OCI-M2 (cell line): ENCODE data around the gene FAM184B.
"Not testable (repeated sequence)": the region's sequence is repeated elsewhere in the genome, so short reads cannot be mapped to it uniquely, and the experiment has no call there.

ENCODE experiments used
- DNase-seq: peaks from one replicate; lab custom pipeline; 2025; ENCODE audit not compliant: unreplicated experiment; lab: John Stamatoyannopoulos, UW

Gene FAM184B

DNA sequence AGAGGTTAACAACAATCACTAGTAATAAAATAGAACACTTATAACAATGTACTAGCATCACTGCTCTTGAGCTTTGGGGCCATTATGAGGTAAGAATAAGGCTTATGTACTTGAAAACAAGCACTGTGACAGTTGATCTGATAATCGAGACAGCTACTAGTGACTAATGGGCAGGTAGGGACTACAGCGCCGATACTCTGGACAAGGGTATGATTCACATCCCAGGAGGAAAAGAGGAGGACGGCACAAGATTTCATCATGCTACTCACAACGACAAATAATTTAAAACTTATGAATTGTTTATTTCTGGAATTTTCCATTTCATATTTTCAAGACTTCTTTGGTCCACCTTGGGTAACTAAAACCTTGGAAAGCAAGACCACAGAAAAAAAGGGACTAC, 62.3 kb downstream of the FAM184B start:
- no peak for DNase-seq

DNA sequence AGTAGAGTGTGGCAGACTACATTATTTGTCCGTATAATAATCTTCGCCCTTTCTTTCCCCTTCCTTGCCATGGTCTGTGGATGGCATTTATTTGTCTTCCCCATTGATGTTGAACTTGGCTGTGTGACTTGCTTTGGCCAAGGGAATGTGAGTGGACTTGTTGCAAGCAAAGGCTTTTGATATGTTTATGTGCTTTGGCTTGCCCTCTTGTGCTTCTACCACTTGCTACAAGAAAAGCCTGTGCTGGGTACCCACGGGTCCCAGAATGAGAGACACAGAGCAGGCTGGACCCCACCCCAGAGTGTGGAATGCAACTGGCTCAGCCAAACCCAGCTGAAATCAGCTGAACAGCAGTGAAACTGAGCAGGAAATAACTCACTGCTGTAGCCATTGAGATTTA, 63.0 kb downstream of the FAM184B start:
- no peak for DNase-seq

DNA sequence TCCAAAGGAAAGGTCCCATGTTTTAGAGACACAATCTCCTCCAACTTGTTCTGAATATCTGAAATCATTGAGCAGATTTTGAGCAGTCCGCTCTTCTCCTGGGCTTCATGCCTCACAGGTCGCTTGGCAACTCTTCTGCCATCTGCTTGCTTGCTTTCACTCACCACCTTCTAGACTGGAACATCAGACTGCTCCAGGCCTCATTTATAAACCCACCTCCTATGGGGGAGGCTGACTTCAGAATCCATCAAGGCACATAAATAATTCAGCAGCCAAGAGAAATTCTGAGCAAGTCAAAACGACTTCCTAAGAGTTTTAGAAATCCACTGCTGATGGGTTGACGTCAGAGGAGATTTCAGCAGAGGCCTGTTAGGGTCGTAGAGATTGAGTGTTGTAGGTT, 64.1 kb downstream of the FAM184B start:
- no peak for DNase-seq

DNA sequence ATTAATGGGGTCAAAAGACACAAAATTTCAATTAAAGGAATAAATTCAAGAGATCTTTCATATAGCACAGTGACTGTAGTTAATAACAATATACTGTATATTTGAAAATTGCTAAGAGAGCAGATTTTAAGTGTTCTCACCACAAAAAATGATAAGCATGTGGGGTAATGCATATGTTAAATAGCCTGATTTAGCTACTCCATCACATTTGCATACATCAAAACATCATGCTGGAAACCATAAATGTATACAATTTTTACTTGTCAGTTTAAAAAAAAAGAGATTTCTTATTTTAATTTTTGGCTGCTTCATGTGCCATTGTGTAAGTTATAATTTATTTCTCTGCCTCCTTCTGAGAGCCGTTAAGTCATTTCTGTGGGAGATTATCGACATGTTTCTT, 65.9 kb downstream of the FAM184B start:
- no peak for DNase-seq

DNA sequence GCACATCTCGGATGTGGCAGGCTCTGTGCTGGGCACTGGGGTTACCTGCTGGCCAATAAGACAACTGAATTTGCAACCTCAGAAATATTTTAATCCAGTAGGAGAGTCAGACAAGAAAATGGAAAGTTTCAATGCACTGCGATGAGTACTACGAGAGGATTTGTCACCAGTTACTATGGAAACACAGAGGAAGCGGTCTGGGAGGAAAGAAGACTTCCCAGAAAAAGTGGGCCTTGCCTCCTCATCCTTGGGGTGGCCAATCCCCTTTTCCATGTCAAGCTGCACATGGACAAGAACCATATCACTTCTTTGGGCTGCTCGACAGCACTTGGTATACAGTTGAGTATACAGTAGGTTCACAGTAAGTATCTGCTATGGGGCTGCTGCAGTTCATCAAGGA, 67.6 kb downstream of the FAM184B start:
- DNase-seq = no peak

DNA sequence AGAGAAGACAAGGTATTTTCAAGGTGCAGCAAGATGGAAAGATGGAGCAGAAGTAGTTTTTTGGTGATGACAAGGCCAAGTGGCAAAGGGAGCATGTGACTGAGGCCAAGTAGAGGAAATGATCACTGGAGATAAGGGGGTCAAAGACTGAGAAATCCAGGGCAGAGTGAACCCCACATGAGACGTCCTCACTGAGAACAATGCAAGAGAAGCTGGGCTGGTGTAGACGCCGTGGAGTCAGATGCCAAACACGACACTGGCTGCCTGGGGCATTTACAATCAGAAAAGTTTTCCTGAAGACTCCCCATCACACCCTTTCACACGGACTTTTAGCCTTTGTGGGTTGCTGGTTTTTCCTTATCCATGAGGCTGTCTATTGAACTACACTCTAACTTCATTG, 69.3 kb downstream of the FAM184B start:
- no peak for DNase-seq

DNA sequence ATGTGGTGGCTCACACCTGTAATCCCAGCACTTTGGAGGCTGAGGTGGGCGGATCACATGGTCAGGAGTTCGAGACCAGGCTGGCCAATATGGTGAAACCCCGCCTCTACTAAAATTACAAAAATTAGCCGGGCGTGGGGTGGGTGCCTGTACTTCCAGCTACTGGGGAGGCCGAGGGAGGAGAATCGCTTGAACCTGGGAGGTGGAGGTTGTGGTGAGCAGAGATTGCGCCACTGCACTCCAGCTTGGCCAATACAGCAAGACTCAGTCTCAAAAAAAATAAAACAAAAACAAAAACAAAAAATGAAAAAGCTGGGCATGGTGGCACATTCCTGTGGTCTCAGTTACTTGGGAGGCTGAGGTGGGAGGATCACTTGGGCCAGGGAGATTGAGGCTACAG, 70.2 kb downstream of the FAM184B start:
- not testable (repeated sequence) for DNase-seq

DNA sequence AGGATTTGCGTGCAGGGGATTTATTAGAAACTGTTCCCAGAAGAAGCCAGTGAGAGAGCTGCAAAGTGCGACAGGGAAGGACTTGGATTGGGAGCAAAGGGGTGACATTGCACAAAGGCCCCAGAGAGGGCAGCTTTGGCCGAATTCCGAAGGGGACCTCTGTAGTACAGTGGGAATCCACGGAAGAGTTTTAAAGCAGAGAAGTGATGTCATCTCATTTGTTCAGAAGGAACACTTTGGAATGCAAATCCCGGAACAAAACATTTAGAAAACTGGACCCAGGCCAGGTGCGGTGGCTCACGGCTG, 71.7 kb downstream of the FAM184B start:
- DNase-seq = no peak

DNA sequence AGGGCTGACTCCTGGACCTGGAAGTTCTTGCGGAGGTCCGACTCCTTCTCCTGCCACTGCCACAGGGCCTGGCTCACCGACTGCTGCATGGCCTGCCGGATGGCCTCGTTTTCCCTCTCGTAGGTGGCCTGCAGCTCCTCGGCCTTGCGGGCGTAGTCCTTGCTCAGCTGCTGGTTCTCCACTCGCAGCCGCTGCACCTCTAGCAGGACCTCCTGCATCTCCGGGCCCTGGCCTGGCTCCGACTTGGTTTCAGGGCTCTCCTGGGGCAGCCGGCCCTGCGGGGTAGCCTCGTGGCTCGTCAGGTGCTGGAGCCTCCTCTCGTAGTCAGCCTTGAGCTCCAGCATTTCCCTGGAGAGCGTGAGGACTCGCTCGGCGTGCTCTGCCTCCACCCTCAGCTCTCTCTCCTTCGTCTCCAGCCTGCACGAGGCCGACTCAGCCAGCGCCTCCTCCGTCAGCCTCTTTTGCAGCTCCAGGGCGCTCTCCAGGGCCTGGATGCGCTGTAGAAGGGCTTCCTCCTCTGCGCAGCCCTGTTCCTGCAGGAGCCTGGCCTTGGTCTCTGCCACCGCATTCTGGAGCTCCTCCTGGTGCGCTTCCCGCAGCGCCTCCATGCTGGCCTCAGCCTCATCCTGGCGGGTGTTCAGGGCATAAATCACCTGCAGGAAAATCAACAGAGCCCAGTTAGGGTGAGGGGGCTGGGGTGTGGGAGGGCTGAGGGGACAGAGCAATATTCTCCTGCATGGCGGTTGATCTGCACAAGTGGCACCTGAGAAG, 72.2 kb downstream of the FAM184B start:
- no peak for DNase-seq

DNA sequence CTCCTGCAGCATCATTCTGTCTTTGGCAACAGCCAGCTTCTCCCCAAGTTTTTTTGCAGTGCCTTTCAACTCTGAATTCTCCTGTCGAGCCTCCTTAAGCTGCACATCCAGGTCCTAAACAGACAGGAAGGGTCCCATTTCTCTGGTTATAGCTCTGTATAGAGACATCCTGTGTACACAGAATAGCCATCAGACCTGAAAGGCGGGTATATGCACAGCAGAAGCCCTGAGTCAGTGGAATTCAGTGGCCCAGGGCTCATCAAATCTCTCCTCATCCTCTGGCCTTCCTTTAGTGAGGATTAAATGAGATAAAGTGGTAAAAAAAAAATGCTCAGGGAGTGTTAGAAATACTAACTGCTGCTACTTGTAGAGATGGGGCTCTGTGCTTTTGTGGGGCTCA, 73.8 kb downstream of the FAM184B start:
- DNase-seq = no peak

DNA sequence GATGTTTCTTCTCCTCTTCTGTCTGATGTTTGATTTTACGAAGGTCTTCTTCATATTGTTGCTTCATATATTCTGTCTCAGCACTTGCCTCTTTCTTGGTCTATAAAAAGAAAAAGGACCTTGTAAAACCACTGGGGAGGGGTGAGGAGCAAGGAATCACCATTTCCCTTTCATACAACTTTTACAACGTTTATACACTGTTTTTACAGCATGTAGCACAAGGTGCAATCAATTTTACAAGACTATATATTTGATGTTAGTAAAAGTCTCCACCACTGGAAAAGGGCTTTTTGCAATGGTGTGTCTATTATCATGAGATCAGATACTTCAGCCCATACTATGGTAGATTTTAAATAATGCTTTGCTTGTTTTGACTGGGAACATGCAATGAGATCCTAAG, 76.3 kb downstream of the FAM184B start:
- DNase-seq = no peak

DNA sequence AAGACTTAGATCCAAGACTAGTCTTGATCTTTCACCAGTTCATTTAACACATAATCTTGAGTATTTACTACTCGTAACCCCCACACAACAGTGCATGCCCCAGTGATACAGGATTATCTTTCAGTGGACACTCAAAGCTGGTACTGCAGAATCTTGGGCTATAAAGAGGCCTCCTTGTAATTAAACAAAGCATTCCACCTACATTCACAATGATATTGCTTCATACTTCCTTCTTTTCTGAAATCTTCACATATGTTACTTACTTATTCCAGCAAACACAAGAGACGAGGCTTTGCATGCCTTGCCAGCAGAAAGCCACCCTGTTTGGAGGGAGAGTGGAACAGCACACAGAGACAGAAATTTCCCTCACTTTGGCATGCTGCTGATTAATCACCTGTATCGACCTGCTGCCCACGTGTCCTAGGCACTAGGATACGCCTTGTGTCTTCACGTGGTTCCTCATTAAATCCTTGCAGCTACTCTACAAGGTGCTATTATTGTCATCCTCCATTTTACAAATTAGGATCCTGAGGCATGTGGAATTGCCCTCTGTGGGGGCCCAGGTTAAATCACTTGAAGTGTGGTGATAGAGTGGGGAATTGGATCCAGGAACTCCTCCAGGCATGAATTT, 77.3 kb downstream of the FAM184B start:
- DNase-seq = no peak

DNA sequence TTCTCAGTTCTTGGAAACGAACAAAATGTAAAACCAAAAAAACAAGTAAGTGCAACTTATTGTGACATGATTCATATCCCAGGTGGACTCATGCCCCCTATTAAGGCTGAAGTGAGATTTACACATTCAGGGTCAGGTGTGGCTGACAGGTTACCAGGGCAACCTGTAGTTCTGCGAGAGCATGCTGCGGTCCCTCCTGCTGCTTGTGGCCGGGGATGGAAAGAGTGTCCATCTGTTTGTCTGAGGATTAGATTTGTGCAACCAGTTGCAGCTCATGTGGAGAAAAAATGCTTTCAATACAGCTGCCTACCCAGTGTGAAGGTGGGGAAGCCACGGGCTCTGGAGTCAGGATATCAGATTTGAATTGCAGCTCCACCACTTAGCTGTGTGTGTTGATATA, 78.8 kb downstream of the FAM184B start:
- no peak for DNase-seq

DNA sequence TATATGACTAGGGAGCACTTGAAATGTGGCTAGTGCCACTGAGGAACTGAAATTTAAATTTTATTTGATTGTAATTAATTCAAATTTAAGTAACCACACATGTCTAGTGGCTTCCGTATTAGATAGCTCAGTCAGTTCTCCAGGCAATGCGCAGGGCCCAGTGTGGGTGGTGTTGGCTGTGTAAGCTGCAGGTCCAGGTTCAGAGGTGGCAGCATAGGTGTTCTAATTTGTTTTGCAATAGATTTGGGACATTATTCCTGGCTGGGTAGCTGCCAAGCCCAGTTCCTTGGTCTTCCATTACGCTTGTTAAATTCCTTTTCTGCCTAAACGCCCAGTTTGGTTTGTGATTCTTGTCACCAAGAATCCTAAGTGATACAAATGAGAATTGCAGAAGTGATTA, 79.5 kb downstream of the FAM184B start:
- DNase-seq = no peak

DNA sequence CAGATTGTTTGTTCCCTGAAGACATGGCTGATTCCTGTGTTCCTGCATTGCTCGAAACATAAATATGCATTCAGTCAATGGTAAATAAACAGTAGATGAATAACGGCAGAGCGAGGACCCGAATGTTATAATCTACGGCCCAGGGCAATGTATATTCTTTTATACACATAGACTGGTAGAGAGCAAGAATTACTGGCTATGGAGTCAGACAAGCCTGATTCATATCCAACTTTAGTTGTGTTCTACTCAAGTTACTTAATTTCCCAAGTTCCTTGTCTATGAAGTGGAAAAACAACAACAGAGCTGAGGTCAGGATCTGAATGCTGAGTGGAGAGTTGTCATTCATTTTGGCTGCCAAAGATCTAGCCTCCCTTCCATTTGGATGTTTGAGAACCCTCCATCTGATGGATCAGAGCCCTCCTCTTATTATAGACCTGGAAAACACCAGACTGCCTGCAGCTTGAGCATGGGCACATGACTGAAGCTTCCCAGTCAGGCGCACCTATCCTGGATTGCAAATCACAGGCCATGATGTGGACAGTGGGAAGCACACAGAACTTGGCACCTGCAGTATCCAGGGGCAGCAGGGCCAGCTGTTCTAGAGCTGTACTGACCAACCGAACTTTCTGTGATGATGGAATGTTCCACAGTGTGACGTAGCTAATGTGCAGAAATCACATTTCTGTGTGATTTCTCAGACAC, 80.1 kb downstream of the FAM184B start:
- DNase-seq = no peak

DNA sequence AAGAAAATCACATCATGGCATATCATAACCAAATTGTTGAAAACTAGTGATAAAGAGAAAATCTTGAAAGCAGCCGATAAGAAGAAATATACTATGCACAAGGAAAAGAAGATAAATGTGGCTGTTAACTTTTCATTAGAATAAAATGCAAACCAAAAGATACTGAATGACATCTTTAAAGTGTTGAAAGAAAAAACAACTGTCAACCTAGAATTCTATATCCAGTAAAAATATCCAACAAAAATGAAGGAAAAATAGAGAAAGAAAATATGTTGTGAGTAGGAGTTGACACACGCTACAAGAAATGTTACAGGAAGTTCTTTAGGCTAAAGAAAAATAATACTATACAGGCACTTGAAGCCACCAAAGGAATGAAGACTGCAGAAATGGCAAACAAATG, 82.0 kb downstream of the FAM184B start:
- no peak for DNase-seq

DNA sequence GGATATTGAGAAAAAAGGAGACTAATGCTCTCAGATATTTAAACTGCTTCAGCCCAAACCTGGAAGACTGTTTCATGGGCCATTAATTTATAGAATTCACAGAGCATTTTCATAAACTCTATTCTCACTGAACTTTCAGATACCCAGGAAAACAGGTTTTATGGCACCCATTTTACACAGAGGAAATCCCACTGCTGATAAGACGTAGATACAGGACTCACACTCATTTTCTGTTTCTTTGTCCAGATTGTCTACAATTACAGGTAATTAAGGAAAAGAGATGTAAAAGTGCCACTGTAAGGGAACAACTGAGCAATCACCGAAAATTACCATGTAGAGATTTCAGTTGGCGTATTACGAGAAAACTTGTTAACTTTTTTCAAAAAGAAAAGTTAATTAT, 83.3 kb downstream of the FAM184B start:
- DNase-seq = no peak

DNA sequence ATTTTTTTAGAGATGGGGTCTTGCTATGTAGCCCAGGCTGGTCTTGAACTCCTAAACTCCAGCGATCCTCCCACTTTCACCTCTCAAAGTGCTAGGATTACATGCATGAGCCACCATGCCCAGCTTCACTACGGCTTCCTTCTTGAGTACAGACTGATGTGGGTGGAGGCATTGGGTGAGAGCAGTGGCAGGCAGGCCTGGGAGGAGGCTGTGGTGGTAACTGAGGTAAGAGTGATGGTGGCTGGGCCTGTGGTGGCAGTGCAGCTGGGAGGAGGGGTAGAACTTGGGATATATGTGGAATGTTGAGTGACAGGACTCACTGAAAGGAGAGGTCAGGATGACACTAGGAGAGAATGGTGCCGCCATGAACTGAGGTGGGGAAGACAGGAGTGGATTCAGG, 86.1 kb downstream of the FAM184B start:
- DNase-seq = no peak

DNA sequence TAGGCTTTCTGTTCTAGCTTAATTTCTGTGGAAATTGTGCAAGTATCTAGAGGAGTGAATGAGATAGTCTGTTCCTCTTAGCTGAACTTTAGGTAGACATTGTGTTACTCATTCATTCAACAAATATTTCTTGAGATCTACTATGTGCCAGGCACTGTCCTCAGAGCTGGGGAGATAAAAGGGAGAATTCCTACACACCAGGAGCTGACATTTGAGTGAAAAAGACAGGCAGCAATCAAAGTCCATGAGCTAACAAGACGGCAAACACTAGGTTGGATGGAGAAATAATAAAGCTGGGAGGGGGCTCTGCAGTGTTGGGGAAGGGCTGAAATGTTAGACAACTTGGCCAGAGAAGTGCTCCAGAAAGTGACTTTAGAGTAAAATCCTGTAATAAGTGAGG, 86.9 kb downstream of the FAM184B start:
- DNase-seq = no peak

DNA sequence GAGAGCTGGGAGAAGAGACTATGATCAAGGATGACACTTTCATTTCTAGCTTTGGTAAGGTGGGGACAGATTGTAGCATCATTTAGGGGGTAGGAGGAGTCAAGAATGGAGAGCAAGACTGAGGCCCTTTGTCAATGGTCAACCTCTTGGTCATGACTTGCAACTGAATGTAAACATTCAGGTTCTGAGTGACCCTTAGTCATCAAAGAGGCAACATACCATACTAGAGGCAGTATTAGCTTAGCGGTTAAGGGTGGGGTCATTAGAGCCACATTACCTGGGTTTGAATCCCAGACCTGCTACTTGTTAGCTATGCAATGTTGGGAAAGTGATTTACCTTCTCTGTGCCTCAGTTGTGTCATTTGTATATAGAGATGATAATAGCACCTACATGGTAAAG, 90.5 kb downstream of the FAM184B start:
- DNase-seq = no peak

DNA sequence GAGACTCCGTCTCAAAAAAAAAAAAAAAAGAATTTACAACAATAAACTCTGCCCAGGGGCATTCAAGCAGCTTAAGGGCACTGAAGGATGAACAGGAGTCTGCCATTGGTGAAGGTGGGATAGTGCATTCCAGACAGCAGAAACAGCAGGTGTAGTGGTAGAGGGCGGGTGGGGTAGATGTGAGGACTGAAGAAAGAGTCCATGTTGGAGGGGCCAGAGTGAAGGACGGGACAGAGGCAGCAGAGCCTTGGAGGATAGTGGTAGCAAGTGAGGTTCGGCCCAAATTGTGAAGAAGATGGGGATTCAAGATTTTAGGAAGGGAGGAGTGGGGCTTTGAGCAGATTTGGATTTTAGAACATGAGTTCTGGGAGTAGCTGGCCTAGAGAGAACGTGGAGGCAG, 91.3 kb downstream of the FAM184B start:
- DNase-seq = no peak

DNA sequence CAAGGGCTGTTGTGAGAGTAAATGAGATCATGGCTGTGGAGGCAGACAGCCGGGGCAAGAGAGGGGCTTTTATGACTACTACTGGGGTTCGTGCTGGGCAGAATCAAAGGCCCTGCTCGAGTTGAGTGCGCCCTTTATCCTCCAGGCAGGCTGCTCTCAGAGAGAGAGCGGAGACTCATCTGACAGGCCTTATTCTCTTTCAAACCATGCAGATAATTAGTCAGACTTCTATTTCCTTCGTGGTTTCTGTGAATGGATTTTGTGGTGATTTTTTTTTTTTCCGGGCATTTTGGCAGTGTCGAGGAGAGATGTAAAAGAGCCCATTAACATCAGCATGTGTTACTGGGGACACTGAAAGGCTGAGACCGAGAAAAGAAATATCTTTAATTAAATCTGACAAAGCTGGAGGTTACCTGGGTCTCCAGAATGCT, 93.4 kb downstream of the FAM184B start:
- no peak for DNase-seq
